Activated CD8-positive, alpha-beta memory T cell treated with anti-CD3 and anti-CD28 coated beads, Interleukin-2, amount 50 U/mL, for 48 hours (primary cell): ENCODE measurements around the gene CORO6.

ENCODE experiments used
- DNase-seq: peaks from one replicate; pipeline ENCODE4 v3.0.0-alpha.2; 2020

CORO6 gene

DNA sequence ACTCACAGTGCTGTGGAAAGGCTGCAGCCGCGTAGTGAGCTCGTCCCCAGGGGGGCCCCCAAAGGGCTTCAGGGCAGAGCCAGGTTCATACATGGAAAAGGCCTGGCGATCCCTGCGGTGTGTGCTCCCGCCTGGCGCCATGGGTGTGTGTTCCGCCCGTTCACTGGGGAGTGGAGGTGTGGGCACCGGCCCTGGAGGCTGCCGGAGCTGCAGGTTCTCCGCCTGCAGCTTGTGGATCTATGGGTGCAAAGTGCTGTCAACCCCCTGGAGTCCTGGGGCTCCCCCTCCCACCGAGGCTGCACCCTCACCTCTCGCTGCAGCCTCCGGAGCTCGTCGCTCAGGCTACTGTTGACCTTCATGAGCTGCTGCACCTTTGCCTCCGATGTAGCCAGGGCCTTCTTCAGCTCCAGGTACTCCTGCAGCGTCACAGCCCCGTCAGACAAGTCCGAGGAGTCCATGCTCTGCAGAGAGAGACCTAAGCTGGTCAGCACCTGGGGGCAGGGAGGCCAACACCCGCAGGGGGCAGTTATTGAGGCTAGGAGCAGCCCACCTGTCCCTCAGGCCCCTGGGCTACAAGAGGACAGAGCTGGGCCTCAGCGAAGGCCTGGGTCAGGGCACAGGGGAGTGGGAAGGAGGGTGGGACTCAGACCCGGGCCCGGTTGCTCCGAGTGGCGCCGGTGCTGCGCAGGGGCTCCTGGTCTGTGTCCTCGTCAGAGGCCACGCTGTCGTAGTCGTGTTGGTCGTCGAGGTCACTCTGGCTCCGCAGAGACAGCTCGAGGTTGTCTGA is 46.3 kb downstream of the CORO6 start:
- no peak for DNase-seq

- DNase-seq, result no peak
Measured at GRCh38 chr17:29575511-29576213, 47.0 kb downstream of the CORO6 start.

- no peak for DNase-seq
Measured at GRCh38 chr17:29574732-29575510, 47.8 kb downstream of the CORO6 start.

DNA sequence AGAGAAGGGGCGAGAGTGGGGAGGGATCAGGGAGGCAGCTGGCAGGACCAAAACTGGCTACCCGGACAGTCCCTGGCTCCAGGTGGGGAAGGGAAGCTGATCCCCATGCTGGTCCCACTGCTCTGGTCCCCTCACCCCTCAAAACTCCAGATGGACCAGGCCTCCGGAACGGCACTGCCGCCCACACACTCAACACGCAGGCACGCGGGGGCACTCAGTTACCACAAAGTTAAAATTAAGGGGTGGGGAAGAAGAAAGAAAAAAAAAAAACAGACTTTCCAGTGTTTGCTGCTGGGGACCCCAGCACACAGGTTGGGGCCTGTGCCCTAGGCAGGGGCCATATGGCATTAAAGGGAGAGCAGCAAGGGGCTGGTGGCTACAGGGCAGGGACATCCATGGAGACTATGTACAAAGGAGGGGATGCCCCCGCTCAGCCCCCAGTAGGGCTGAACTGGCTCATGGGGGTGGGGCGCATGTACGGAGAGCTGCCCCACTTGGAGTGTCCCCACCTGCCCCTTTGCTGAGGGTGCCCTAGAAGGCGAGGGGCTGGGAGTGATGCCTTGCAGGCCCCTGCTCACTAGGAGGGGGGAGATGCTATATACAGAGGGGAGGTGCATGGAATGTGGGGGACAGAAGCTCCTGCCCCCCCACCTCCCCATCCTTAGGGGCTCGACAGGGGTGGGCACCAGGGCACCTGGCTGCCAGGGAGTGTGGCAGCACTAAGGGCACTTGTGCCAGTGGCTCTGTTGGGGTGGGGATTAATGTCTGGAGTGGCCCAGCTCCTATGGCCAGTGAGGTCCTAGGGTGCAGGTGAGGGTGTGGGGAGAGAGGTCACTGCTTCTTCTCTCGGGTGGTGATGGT is 48.6 kb downstream of the CORO6 start:
- DNase-seq, result no peak

- no peak for DNase-seq
Measured at GRCh38 chr17:29573558-29573869, 49.2 kb downstream of the CORO6 start.

DNA sequence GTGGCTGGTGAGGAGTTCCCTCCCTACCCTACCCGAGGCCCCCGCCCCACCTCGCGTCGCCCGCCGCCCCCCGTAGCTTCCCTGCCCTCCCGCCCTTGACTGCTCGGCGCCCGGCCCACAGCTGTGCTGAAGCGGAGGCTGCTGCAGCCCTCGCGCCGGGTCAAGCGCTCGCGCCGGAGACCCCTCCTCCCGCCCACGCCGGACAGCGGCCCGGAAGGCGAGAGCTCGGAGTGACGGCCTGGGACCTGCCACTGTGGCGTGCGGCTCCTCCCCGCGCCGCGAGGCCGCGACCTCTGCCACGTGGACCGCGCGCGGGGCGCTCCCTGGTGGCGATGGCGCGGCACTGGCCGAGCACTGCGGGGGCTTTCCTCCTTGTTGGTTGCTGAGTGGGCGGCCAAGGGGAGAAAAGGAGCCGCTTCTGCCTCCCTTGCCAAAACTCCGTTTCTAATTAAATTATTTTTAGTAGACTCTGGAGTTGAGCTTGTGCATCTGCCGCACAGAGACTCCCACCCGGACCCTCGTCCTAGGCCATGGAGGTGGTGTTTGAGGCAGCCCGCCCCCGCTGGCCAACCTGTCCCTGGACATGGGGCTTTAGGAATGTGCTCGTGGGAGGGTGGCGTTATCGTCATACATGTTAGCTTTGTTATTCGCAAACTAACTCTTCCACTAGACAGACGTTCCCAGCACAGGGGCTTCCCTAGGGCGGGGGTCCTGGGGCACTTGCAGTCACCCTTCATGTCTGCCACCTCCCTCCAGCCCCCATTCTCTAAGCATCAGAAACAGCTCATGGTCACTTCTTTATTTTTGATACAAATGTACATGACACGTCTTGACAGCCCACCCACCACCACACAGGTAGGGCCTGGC is 49.8 kb downstream of the CORO6 start:
- DNase-seq, result peak; percentile 84

DNA sequence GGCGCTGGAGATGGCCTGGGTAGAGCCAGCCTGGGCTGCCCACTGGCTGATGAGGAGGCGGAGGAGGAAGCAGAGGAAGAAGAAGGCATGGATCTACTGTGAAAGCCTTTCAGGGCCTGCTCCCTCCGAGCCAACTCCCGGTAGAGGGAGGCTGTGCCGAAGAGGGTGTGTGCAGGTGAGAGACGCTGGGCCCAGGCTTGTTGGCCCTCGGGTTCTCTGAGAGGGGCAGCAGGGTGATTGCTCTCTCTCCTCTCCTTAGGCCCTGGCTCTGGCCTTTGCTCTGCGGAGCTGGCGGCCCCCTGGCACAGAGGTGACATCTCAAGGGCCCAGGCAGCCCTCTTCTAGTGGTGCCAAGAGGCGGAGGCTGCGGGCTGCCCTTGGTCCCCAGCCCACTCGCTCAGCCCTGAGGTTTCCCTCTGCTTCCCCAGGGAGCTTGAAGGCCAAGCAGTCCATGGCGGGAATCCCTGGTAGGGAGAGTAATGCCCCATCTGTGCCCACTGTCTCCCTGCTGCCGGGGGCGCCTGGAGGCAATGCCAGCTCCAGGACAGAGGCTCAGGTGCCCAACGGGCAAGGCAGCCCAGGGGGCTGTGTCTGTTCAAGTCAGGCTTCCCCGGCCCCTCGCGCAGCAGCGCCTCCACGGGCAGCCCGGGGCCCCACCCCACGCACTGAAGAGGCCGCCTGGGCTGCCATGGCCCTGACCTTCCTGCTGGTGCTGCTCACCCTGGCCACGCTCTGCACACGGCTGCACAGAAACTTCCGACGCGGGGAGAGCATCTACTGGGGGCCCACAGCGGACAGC is 50.6 kb downstream of the CORO6 start:
- no peak for DNase-seq

DNA sequence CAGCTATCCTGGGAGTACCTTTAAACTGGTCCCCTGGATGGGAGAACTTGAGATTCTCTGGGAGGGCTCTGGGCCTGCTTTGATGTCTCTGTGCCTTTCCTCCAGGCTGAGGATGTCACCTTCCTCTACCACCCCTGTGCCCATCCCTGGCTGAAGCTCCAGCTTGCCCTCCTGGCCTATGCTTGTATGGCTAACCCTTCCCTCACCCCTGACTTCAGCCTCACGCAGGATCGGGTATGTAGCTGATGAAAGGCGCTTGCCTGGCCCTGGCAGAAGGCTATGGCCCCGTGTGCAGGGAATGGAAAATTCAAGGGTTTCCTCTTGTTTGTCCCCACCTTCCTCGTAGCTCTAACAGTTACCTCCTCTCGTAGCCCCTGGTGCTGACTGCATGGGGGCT is 51.2 kb downstream of the CORO6 start:
- no peak for DNase-seq

GRCh38 chr17:29570521-29570920 is 52.2 kb downstream of the CORO6 start:
- peak; percentile 40 for DNase-seq

- no peak for DNase-seq
Measured at GRCh38 chr17:29569245-29569950, 53.3 kb downstream of the CORO6 start.

DNA sequence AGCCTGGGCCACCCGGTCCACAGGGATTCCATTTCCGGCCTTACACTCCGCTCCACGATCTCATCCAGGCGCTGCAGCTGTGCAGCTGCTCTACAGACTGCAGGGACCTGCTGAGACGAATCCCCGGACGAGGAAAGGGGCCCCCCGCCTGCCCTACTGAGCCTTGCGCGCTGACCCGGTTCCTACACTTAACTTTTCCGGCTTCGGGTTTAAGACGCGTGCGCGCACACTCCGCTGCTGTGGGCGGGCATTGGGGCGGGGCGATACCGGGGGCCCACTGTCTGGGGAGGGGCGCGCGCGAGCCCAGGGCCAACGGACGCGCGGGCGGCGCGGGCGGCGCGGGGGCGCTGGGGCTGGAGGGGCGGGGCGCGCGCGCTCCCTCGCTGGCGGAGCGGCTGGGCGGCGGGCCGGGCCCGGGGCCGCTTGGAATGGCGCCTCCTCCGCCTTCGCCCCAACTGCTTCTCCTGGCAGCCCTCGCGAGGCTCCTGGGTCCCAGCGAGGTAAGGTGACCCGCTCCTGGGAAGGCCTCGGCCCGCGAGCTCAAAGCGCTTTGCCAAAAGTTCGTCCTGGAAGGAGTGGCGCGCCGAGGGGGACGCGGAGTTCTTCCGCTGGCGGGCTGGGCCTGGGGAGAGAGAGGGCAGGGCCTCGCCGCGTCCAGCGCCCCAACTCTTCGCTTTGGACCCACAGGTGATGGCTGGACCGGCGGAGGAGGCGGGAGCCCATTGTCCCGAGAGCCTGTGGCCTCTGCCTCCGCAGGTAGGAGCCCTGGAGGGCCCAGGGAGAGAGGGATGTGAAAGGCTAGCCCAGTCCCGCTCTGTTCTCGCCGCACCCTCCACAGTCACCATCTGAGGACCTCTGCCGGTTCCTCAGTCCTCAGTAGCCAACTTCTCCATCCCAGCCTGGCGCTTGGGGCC is 54.1 kb downstream of the CORO6 start, which contains the start of gene TP53I13:
TP53I13 (plus strand) TSS at position 371 of the 914 bp plus-strand sequence; CDS start at position 429, 58 bp downstream.
- peak; percentile 92 for DNase-seq

DNA sequence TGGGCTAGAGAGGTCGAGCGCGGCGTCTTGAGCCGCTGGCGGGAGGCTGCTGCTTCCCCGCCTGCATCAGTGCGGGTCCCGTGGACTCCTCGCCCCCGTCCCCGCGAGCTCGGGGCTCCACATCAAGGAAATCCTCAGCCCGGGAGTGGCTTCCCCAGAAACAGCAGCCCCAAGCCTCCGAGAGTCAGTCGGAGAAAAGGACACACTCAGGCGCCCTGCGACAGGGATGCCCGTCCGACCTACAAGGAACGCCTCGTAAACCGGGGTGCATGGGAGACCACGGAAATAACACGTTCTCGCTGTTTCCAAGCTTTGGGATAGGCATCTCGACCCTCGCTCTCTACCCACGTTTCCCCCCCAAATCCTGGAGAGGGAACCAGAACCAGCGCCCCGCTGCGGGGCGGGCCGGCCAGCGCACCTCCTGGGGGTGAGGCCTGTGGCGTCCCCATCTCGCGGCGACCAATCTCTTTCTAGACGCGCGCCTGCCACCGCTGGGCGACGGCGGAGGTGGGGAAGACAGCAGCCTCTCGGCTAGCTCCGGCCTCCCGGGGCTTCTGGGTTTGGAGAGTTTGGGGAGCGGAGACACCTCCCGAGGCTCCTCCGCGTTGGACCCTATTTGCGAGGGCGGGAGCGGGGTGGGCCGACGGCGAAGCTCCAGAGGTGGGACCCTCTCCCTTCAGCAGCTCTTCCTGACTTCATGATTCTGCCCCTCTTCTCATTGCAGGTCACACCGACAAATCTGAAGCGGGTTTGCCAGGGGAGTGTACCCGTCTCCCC is 55.0 kb downstream of the CORO6 start:
- peak; percentile 88 for DNase-seq

- DNase-seq, result no peak
Measured at GRCh38 chr17:29567304-29567553, 55.5 kb downstream of the CORO6 start.

- peak; percentile 84 for DNase-seq
Measured at GRCh38 chr17:29566473-29567303, 56.0 kb downstream of the CORO6 start, which contains the start of gene ABHD15. ABHD15 (minus strand) TSS chr17:29567037; CDS start chr17:29566966, 71 bp downstream.

DNA sequence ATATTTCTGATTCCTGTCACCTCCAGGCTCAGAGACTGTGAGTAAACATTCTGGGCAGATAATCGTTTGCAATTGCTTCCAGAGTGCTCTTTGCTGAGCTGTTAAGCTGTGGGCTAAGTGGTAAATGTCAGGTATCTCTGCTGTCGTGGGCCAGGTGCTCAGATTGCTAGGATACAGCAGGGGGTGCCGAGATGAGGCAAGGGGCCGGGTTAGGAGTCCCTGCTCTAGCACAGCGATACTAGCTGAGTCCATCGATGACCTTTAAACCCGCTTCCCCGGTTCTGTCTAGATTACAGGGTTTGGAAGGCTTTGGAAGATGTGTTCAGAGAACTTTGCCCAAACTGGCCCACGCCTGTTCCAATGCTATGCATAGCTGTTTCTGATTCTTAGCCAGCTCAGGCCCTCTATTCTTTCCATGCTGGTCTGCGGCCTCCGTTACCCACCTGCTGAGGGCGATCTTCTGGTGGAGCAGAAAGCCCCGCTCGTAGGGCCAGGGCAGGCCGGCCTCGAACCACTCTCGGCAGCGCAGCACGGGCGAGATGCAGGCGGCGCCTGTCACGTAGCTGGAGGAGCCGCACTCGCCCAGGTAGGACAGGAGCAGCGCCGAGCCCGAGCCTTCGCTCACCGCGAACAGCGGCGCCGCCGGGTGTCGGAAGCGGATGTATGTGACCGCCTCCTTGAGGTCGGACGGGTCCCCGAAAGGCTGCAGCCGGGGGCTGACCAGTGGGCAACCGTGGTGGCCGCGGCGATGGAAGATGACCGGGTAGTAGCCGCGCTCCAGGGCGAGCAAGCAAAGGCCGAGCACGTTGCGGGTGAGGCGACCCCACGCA is 56.9 kb downstream of the CORO6 start:
- peak; percentile 83 for DNase-seq
